GM18502 (cell line): ENCODE data around the gene CRYBB1.

Experiments used
- ATAC-seq: cut with Tn5 transposase; IDR thresholded peaks from one replicate; pipeline ENCODE4 v1.9.1; 2021; ENCODE audit warnings: mild to moderate bottlenecking; ENCODE audit not compliant: unreplicated experiment, poor library complexity

Gene CRYBB1

DNA sequence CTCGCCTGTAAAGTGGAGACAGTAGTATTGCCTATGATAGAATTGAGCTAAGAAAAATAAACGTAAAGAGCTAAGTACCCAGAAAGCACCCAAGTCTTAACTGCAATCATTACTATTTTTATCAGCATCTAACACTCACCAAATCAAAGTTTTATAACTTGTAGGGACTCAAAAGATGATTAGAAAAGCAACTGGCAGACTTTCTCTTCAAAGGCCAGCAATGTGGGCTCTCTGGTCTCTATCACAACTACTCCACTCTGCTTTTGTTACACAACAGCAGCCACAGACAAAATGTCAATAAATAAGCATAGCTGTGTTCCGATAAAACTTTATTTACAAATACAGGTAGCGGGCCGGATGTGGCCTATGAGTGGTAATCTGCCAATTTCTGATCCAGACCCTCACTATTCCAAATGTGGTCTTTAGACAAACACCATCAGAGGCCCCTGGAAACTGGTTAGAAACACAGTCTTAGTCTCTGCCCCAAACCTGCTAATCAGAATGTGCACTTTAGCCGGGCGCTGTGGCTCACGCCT, 36.1 kb downstream of the CRYBB1 start:
- no peak for ATAC-seq

DNA sequence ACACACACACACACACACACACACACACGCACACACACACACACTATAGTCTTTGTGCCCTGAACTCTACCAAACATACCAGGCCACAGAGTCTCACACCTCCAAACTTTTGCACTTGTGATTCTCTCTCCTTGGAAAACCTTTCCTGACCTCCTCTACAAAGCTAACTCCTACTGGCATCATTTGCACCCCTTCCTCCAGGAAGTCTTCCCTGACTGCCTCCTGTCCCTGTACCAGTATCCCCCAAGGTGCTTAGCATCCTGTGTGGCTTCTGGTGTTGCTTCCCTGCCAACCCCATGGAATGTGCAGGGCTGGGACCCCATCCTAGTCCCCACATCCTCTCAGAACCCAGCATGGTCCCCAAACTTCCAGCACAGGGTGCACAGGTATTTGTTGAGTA, 36.8 kb downstream of the CRYBB1 start:
- no peak for ATAC-seq

GRCh38 chr22:26580240-26580962, 37.4 kb downstream of the CRYBB1 start:
- ATAC-seq = no peak

DNA sequence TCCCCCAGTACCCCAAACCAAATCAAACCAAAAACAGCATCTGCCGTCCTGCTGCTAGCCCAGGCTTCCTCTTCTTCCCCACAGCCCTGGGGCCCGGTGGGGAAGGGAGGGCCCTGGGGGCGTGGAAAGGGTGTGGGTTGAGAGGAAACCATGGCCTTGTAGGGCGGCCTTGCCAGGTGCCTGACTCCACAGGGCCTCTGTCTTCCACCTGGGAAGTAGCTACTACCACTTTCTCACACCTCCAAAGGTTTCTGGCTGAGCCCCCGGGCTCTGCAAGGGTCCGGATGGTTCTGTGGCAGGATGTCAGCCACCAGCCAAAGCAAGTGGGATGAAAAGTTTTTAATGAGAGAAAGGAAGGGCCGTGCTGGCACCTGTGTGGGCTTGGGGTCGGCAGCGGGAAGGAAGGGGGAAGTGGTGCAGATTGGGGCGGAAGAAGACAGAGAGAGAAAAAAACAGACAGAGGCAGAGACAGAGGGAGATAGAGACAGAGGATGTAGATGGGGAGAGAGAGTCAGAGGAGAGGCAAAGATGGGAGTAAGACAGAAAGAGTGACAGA, 38.4 kb downstream of the CRYBB1 start:
- peak; percentile 80 for ATAC-seq

DNA sequence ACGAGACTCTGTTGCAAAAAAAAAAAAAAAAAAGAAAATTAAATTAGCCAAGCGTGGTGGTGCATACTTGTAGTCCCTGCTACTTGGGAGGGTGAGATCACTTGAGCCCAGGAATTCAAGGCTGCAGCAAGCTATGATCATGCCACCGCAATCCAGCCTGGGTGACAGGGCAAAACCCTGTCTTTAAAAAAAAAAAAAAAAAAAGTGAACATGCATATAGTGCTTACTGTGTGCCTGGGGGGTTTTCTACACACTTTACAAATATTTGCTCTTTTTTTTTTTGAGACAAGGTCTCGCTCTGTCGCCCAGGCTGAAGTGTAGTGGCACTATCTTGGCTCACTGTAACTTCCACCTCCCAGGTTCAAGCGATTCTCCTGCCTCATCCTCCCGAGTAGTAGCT, 40.7 kb downstream of the CRYBB1 start:
- ATAC-seq = no peak

DNA sequence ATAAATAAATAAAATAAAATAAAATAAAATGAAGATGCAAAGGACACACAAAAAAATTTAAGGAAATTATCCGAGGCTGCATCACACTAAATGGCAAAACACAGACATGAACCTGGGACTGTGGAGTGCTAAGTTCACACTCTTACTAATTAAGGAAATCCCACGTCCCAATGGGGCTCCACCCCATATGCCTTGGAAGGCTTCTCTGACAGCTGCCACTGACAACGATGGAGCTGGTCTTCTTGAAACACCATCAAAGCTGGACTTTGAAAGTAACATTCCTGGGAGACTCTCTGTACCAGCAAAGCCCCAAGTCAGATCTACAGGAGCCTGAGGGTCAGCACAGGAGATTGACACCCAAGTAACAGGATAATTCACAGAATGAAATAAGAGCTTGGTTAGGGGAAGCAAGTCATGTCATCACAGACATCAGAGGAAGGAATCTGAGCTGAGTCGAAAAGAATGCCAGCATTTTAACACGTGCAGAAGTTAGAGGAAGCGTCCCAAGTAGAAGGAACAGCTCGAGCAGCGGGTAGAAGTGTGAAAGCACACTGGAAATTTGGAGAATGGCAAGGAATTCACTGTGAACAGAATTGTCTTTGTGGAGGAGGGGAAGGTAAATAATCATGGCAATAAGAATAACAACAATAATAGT, 41.7 kb downstream of the CRYBB1 start:
- no peak for ATAC-seq

- ATAC-seq = no peak
Observed at GRCh38 chr22:26574001-26574723, 43.7 kb downstream of the CRYBB1 start.

DNA sequence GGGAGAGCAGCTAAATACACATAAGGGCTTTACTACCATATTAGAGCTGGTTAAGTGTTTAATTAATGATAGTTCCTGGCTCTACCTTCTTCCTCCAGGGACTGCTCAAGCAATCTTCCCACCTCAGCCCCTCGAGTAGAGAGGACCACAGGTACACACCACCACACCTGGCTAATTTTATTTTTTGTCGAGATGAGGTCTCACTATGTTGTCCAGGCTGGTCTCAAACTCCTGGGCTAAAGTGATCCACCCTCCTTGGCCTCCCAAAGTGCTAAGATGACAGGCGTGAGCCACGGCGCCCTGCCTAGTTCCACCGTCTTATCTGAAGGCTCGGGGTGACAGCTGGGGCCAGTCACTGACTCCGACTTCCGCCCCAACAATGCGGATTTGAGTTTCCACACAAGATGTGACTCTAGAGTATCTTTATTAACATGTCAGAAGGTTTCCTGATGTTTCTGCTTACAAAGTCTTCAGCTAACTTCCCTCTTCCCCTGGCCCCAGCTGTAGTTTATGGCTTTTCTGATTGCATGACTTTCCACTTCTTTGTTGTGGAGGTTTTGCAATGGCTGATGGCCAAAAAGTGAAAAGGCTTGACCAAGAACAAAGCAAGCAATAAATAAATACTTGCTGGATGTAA, 44.7 kb downstream of the CRYBB1 start:
- no peak for ATAC-seq

GRCh38 chr22:26570864-26571525, 46.8 kb downstream of the CRYBB1 start:
- ATAC-seq = no peak

DNA sequence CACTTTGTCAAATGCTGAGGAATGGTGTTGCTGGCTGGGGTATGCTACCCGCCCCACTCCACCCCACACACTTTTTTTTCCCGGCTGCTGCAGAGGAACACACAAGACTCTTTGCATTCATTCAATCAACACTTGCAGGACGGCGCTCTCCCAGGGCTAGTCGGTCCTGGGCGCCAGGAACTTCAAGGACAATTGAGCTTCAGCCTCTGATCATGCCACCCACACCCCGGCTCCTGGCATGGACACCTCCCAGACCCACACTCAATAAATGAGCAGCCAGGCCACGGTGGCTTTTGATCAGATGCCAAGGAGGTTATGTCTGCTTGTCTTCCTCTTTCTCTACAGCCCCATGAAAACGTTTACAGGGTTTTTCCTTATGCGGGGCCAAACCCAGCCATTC, 47.7 kb downstream of the CRYBB1 start:
- ATAC-seq = no peak

GRCh38 chr22:26568207-26568706, 49.6 kb downstream of the CRYBB1 start:
- ATAC-seq = no peak

DNA sequence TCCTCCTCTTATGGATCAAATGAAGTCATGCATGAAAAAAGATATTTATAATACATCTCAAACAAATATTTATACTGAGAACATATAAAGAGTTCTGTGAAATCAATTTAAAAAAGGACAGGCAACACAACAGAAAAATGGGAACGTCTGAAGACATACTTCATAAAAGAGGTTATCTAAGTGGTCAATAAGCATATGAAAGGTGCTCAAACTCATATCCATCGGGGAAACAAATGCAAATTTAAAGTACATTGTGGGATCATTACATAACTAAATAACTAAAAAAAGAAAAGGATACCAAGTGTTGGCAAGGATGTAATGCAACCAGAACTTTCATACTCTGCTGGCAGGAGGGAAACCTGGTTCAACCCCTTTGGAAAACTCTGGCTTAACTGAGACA, 50.2 kb downstream of the CRYBB1 start:
- ATAC-seq = no peak

DNA sequence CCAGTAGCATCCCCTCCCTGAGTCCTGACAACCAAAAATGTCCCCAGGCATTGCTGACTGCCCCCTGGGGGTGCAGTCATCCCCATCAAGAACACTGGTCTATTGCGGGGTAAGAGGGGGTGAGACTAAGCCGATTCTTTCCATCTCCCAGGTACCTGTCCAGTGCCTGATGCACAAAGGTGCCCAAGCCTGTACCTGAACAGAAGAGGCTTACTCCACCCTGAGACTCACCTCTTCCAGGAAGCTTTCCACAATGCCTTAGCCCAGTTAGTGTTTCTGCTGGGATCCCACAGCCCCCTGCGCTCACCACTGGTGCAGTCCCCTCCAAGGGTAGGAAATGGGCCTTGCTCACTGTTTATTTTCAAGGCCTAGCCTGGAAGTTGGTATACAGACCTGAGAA, 50.8 kb downstream of the CRYBB1 start:
- no peak for ATAC-seq

DNA sequence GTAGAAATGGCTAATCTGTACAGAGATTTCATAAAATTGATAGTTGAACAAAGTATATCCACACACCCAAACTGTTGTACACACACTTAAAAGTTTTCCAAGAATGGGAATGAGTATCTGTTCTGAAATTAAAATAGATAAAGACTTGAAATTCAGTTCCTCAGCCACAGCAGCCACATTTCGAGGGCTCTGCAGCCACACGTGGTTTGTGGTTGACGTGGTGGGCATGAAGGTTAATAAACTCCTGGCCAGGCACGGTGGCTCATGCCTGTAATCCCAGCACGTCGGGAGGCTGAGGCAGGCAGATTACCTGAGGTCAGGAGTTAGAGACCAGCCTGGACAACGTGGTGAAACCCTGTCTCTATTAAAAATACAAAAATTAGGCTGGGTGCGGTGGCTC, 51.9 kb downstream of the CRYBB1 start:
- ATAC-seq = no peak

DNA sequence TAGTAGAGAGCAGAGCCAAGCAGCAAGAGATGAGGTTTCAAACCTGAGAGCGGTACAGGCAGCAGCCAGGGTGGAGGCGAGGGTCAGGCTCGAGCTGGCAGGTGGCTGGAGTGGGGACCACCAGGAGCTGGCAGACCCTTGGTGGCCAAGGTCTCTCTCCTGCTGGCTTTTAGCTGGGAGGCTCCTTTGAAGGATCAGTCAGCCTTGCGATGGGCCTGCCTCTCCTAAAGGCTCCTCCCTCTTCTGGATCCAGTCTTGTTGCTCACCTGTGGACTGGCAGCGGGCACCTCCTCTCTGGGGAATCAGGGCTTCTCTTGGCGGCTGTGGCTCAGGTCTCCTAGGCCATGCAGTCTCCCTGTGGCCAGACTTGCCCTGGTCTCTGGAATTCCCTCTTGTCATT, 52.6 kb downstream of the CRYBB1 start:
- ATAC-seq = no peak

DNA sequence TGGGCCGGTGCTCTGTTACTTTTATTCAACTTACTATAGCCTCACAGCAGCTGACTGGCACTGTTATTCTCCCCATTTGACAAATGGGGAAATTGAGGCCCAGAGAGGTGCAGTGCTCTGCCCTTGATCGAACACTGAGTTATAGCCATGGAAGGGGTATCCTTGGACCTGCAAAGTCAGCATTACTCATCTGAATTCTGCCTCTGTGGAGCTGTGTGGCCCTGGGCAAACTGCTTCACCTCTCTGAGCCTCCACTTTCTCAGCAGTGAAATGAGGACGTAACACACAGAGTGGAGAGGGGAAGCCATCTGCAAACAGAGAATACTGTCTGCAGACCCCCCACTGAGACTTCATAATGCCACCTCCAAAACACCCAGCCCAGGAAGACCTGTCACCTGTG, 53.2 kb downstream of the CRYBB1 start:
- no peak for ATAC-seq

GRCh38 chr22:26564181-26564580, 53.6 kb downstream of the CRYBB1 start:
- no peak for ATAC-seq

DNA sequence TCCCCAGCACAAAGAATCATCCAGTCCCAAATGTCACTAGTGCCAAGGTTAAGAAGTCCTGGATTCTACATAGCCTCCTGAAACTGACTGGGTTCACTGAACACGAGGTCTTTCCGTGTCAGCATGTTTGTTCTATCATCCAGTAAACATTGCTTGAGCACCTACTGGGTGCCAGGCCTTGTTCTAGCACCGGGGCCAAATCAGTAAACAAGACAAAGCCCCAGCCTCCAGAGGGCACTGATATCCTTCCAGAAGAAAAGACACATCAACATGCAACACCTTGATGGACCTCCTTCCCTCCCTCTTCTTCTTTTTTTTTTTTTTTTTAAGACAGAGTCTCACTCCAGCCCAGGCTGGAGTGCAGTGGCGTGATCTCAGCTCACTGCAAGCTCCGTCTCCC, 54.8 kb downstream of the CRYBB1 start:
- no peak for ATAC-seq

GRCh38 chr22:26561756-26562417, 55.9 kb downstream of the CRYBB1 start:
- ATAC-seq = no peak
